Activated naive CD8-positive, alpha-beta T cell treated with anti-CD3 and anti-CD28 coated beads for 36 hours (primary cell): ENCODE results near the gene CLECL1. TPM values are rescaled to one million over a fixed set of nuclear protein-coding genes. Genes with fewer than 3 reads are reported as not detected.
A peak's percentile ranks its signal among the peaks of the same experiment; 100 is the strongest.

Experiments used
- DNase-seq: peaks from one replicate; pipeline ENCODE4 v3.0.0; 2021
- H3K27ac Mint-ChIP-seq: one replicate; pipeline ENCODE4 v1.8.0; 2022; ENCODE audit warnings: mild to moderate bottlenecking, moderate library complexity, mixed read lengths
- H3K27me3 Mint-ChIP-seq: one replicate; pipeline ENCODE4 v1.8.0; 2022; ENCODE audit warnings: mild to moderate bottlenecking, mixed read lengths
- H3K36me3 Mint-ChIP-seq: one replicate; pipeline ENCODE4 v1.8.0; 2021; ENCODE audit warnings: mild to moderate bottlenecking, mixed read lengths
- H3K4me1 Mint-ChIP-seq: one replicate; pipeline ENCODE4 v1.8.0; 2021; ENCODE audit warnings: mixed read lengths
- H3K4me3 Mint-ChIP-seq: one replicate; pipeline ENCODE4 v1.8.0; 2022; ENCODE audit warnings: mild to moderate bottlenecking, moderate library complexity, mixed read lengths
- H3K9me3 Mint-ChIP-seq: one replicate; pipeline ENCODE4 v1.8.0; 2022; ENCODE audit warnings: mixed read lengths
- total RNA-seq, 2 experiments: library from RNA; stranded (reverse); gene quantifications; one replicate each; pipeline ENCODE4 v1.2.3, GENCODE V29; 2021

CLECL1 gene
- total RNA-seq = 1 to 10 TPM; 6.4 to 7.0 TPM

DNA sequence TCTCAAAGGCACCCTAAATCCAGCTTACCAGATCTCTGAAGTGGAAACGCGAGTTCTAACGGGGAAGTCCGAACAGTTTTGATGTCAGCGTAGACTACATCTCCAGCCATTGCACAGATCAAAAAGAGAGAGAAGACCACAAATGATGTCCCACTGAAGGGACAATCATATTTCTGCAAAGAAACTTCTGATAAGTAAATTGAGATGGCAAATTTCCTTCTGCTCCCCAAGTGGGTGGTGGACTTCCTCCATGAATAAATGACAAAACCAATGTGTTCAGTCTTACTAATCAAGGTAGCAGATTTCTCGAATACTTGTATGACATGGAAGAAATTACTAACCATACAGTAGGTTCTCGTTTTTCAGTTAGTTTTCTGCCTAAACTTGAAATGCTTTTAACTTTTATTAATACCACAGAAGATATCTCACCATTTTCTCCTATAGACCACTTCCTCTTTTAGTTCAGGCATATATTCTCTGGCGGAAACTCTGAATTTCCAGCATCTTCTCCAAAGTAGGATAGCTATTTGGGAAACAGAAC is at the start of gene CLECL1:
Gene CLECL1 (minus strand): TSS at position 177 of the 541 bp plus-strand sequence.
- no peaks in the 10 kb centered on the region for H3K27me3 Mint-ChIP-seq
- no peak for DNase-seq
- peaks cover 59% of the 10 kb centered on the region for H3K4me1 Mint-ChIP-seq
- H3K9me3 Mint-ChIP-seq = peaks cover 11% of the 10 kb centered on the region
- H3K27ac Mint-ChIP-seq = peak within 1 kb of the TSS; percentile 88
- H3K36me3 Mint-ChIP-seq = peaks cover 7% of the 10 kb centered on the region
- H3K4me3 Mint-ChIP-seq = peak within 1 kb of the TSS; percentile 78

DNA sequence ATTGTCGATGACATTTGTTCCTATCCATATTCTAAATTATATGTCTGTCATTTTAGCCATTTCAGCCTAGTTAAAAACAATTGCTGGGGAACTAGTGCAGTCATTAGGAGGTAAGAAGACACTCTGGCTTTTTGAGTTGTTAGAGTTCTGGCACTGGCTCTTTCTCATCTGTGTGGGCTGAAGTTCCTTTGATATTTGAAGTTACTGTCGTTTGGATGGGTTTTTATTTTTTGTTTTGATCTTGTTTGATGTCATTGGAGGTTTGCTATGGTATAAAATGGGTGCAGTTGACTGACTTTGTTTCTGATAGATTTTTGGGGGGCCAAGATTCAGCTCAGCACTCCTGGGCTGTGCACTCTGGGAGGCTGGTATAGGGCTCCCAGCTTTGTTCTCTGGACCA is 48.5 kb upstream of the CLECL1 start:
- DNase-seq = no peak
- Mint-ChIP-seq H3K36me3 (peaks cover 3% of the 10 kb centered on the region), H3K4me3 (no peak overlapping the region), H3K9me3 (peaks cover 14% of the 10 kb centered on the region), H3K27ac (peak overlapping the region; percentile 65), H3K4me1 (peaks cover 50% of the 10 kb centered on the region), H3K27me3 (no peaks in the 10 kb centered on the region)

GRCh38 chr12:9779209-9779608 is 46.3 kb upstream of the CLECL1 start:
- Mint-ChIP-seq H3K27me3 (no peaks in the 10 kb centered on the region), H3K27ac (no peak overlapping the region), H3K9me3 (peaks cover 15% of the 10 kb centered on the region), H3K4me1 (peaks cover 63% of the 10 kb centered on the region), H3K4me3 (no peak overlapping the region), H3K36me3 (peaks cover 9% of the 10 kb centered on the region)
- no peak for DNase-seq

DNA sequence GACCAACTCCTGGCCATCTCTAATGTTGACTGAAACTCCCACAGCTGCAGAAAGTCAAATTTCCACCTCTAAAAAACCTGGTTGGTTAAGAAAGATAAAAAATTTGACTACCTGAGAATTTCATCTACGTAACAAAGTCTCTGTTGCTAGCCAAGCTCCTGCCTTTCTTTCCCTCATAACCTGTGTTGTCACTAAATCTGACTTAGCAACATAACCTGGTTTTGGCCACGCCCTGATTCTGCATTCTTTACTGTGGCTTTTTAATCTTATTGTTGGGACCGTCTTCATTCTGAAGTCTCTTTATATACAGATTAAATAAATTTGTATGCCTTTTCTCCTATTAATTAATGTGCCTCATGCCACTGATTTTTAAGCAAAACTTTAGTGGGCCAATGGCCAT is 43.9 kb upstream of the CLECL1 start:
- peaks cover 76% of the 10 kb centered on the region for H3K4me1 Mint-ChIP-seq
- no peak overlapping the region for H3K4me3 Mint-ChIP-seq
- peaks cover 15% of the 10 kb centered on the region for H3K9me3 Mint-ChIP-seq
- peaks cover 9% of the 10 kb centered on the region for H3K36me3 Mint-ChIP-seq
- DNase-seq = no peak
- peak overlapping the region; percentile 1 for H3K27ac Mint-ChIP-seq
- no peaks in the 10 kb centered on the region for H3K27me3 Mint-ChIP-seq

DNA sequence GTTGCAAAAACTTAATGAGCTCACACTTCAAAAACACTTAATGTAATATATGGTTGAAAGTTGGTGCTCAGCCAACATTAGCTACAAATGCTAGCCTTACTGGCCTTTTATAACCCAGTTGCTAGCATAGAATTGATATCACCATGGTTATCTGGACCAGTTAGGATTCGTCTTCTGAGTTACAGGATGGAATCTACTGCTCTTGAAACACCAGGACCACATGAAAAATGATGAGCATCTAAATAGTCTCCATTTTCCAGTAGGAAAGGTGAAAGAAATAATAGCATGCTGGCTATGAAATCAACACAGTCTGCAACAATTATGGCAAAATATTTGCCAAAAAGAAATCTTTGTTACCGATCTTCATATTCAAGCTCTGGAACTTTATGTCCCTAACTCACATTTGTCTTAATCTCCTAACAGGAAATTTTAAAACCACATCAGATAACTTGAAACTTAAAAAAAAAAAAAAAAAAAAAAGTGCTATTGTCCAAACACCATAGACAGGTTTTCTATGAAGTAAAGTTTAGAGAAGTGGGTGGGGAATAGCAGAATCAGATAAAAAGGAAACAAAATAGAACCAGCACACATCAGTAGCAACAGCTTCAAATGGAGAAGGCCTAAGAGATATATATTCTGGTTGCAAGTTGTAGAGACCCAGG is 40.5 kb upstream of the CLECL1 start:
- Mint-ChIP-seq H3K4me1 (peaks cover 72% of the 10 kb centered on the region), H3K27ac (peak overlapping the region; percentile 78)
- no peak for DNase-seq

DNA sequence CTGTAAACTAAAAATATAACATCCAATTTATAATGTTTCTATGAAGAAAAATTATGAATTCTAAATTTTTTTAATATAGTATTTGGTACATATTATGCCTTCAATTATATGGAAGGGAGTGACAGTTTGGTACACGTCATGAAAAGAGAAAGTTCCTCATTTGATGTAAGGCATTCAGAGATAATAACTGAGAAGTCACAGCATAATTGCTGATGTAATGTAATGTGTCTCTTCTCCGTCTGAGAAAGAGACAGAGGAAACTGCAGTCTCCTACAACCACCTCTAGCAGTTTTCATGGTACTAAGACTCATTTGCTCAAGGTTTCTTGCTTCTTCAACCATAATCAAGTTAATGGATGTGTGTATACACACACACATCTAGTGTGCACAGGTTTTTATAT is 30.1 kb upstream of the CLECL1 start:
- H3K27me3 Mint-ChIP-seq = peaks cover 7% of the 10 kb centered on the region
- DNase-seq = no peak
- H3K27ac Mint-ChIP-seq = peak overlapping the region; percentile 49
- peaks cover 48% of the 10 kb centered on the region for H3K4me1 Mint-ChIP-seq
- H3K9me3 Mint-ChIP-seq = peaks cover 9% of the 10 kb centered on the region
- no peak overlapping the region for H3K4me3 Mint-ChIP-seq
- peaks cover 44% of the 10 kb centered on the region for H3K36me3 Mint-ChIP-seq

More for the DNA sequence above, 40.5 kb upstream of the CLECL1 start:
- peaks cover 9% of the 10 kb centered on the region for H3K36me3 Mint-ChIP-seq
- peaks cover 10% of the 10 kb centered on the region for H3K9me3 Mint-ChIP-seq
- H3K4me3 Mint-ChIP-seq = peak overlapping the region; percentile 27
- H3K27me3 Mint-ChIP-seq = no peaks in the 10 kb centered on the region

DNA sequence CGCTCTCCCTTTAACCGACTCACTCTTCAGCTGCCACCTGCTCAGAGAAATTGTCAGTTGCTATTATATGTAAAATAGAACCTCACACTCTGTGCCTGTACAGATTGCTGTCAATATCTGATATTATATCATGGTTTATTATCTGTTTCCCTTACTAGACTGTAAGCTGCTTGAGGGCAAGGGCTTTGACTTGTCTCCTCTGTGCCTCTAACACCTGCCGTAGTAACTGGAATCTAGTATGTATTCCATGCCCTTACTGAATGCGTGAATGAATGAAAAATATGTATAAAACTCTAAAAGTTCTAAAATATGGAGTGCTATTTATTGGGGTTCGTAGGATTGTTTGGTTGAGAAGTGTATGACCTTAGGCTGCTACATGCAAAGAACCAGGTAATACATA is 29.5 kb upstream of the CLECL1 start:
- H3K9me3 Mint-ChIP-seq = peaks cover 9% of the 10 kb centered on the region
- peak overlapping the region; percentile 76 for H3K4me3 Mint-ChIP-seq
- peaks cover 46% of the 10 kb centered on the region for H3K4me1 Mint-ChIP-seq
- H3K27ac Mint-ChIP-seq = peak overlapping the region; percentile 98
- peaks cover 7% of the 10 kb centered on the region for H3K27me3 Mint-ChIP-seq
- H3K36me3 Mint-ChIP-seq = peaks cover 51% of the 10 kb centered on the region
- no peak for DNase-seq

DNA sequence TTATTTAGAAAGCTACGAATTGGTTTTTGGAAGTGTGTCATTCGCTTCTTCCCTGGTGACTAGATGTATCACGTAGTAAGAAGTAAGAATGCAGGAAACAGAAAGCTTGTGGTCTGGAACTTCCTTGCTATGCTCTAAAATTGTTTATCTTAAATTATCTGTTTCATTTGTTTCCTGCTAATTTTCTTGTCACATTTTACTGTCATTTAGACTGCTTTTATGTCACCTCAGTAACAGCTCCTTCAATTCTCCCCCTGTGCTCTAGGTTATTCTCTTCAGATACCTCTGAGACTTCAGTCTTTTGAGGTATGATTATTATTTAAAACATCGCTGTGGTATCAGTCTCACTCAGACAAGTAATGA is 28.5 kb upstream of the CLECL1 start:
- no peak for DNase-seq
- peaks cover 9% of the 10 kb centered on the region for H3K9me3 Mint-ChIP-seq
- peaks cover 44% of the 10 kb centered on the region for H3K4me1 Mint-ChIP-seq
- peaks cover 7% of the 10 kb centered on the region for H3K27me3 Mint-ChIP-seq
- peak overlapping the region; percentile 99 for H3K4me3 Mint-ChIP-seq
- peaks cover 57% of the 10 kb centered on the region for H3K36me3 Mint-ChIP-seq
- peak overlapping the region; percentile 98 for H3K27ac Mint-ChIP-seq

DNA sequence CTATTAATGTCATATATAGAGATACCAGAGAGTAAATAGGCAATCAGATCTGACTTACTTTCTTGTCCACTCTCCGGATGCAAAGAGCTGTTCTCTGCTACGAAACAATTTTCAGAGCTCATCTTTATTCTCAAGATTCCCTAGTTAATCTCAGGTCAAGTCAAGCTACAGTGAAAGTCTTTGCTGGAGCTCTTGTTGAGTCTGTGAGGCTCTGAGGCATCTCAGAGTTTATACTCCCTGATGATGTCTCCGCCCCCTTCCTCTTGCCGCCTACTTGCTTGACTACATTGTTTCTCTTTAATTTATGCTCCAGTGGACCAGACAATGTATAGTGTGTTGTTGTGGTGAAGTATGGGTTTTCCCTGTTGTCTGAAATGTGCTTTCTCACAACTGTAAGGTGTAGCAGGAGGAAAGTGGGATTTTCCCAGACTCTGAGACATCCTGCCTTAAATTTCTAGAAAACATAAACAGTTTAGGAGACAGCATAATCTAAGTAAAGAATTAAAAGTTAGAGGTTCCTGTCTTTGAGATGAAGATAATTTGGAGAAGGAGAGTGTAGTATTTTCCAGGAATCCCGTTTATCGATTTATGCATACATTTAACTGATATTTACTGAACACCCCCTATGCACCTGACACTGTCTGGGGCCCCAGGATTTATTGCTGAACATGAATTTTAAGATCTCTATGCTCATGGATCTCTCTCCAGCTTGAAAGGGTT is 28.0 kb upstream of the CLECL1 start, which contains the start of gene CD69:
Gene CD69 (minus strand): TSS at position 203 of the 720 bp plus-strand sequence. CDS start 81 bp downstream, at position 122.
- peaks cover 48% of the 10 kb centered on the region for H3K4me1 Mint-ChIP-seq
- H3K36me3 Mint-ChIP-seq = peaks cover 62% of the 10 kb centered on the region
- DNase-seq = peak; percentile 82
- peaks cover 9% of the 10 kb centered on the region for H3K9me3 Mint-ChIP-seq
- peak within 1 kb of the TSS; percentile 99 for H3K4me3 Mint-ChIP-seq
- peaks cover 7% of the 10 kb centered on the region for H3K27me3 Mint-ChIP-seq
- H3K27ac Mint-ChIP-seq = peak within 1 kb of the TSS; percentile 98

- Mint-ChIP-seq H3K4me3 (peak overlapping the region; percentile 99), H3K36me3 (peaks cover 67% of the 10 kb centered on the region), H3K27ac (peak overlapping the region; percentile 98), H3K4me1 (peaks cover 47% of the 10 kb centered on the region), H3K9me3 (peaks cover 9% of the 10 kb centered on the region), H3K27me3 (peaks cover 5% of the 10 kb centered on the region)
- DNase-seq = no peak
Observed at GRCh38 chr12:9760120-9760519, 27.2 kb upstream of the CLECL1 start.

- peaks cover 71% of the 10 kb centered on the region for H3K36me3 Mint-ChIP-seq
- peak overlapping the region; percentile 98 for H3K27ac Mint-ChIP-seq
- no peak for DNase-seq
- peaks cover 9% of the 10 kb centered on the region for H3K9me3 Mint-ChIP-seq
- peak overlapping the region; percentile 99 for H3K4me3 Mint-ChIP-seq
- H3K27me3 Mint-ChIP-seq = peaks cover under 1% of the 10 kb centered on the region
- H3K4me1 Mint-ChIP-seq = peaks cover 47% of the 10 kb centered on the region
Observed at GRCh38 chr12:9759694-9760093, 26.8 kb upstream of the CLECL1 start.

DNA sequence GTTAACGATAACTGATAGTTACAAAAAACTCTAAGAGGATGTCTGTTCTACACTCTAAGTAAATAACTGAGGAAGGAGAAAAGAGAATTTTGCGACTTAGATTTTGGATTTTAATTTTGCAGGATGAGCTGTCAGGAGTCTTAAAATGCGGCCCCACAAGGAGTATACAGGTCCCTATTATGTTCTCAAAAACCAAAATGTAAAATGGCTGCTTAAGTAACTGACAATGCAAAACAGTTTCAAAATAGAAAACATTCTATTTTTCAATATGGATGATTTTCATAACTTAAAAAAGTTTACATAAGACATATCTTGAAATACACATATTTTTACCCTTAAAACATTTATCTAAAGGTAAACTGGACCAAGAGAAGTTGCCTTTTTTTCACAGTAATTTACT is 25.2 kb upstream of the CLECL1 start:
- DNase-seq = no peak

GRCh38 chr12:9757433-9758025 is 24.6 kb upstream of the CLECL1 start:
- peaks cover 53% of the 10 kb centered on the region for H3K4me1 Mint-ChIP-seq
- no peaks in the 10 kb centered on the region for H3K27me3 Mint-ChIP-seq
- H3K36me3 Mint-ChIP-seq = peaks cover 83% of the 10 kb centered on the region
- peak overlapping the region; percentile 98 for H3K27ac Mint-ChIP-seq
- DNase-seq = no peak
- peak overlapping the region; percentile 99 for H3K4me3 Mint-ChIP-seq
- peaks cover 5% of the 10 kb centered on the region for H3K9me3 Mint-ChIP-seq

More for the DNA sequence above, 25.2 kb upstream of the CLECL1 start:
- Mint-ChIP-seq H3K27ac (peak overlapping the region; percentile 98), H3K4me3 (peak overlapping the region; percentile 99), H3K27me3 (no peaks in the 10 kb centered on the region), H3K9me3 (peaks cover 7% of the 10 kb centered on the region), H3K36me3 (peaks cover 80% of the 10 kb centered on the region), H3K4me1 (peaks cover 49% of the 10 kb centered on the region)

- H3K27ac Mint-ChIP-seq = peak overlapping the region; percentile 98
- H3K36me3 Mint-ChIP-seq = peaks cover 81% of the 10 kb centered on the region
- H3K4me1 Mint-ChIP-seq = peaks cover 48% of the 10 kb centered on the region
- H3K4me3 Mint-ChIP-seq = peak overlapping the region; percentile 99
- DNase-seq = no peak
- no peaks in the 10 kb centered on the region for H3K9me3 Mint-ChIP-seq
- no peaks in the 10 kb centered on the region for H3K27me3 Mint-ChIP-seq
Observed at GRCh38 chr12:9756706-9757105, 23.8 kb upstream of the CLECL1 start.

- H3K36me3 Mint-ChIP-seq = peaks cover 85% of the 10 kb centered on the region
- H3K4me1 Mint-ChIP-seq = peaks cover 50% of the 10 kb centered on the region
- H3K27me3 Mint-ChIP-seq = no peaks in the 10 kb centered on the region
- DNase-seq = no peak
- H3K4me3 Mint-ChIP-seq = peak overlapping the region; percentile 99
- H3K27ac Mint-ChIP-seq = peak overlapping the region; percentile 98
- no peaks in the 10 kb centered on the region for H3K9me3 Mint-ChIP-seq
Observed at GRCh38 chr12:9756170-9756569, 23.3 kb upstream of the CLECL1 start.
